Gastrocnemius medialis (tissue), 4 donors: ENCODE results near the gene EVL. TPM values are rescaled to one million over a fixed set of nuclear protein-coding genes. Genes with fewer than 3 reads are reported as not detected.

Experiments
- ATAC-seq, 2 donors: fragments of 150-250 bp; one replicate each; pipeline ENCODE4 v1.9.1; 2016
- DNase-seq, 2 donors: peaks; one replicate each; pipeline ENCODE4 v3.0.0-alpha.2; 2019
- H3K27ac ChIP-seq, 4 donors: fragments of 200-600 bp; sonication (generic); 1 replicate in 1 of 4; 2 replicates in 3 of 4; pipeline ENCODE4 v1.5.1; 2016 to 2018; ENCODE audit warnings: mild to moderate bottlenecking in 2 of 4, moderate library complexity in 1 of 4
- H3K27me3 ChIP-seq, 3 donors: fragments of 200-600 bp; sonication (generic) in 2 of 3; 1 replicate in 1 of 3; 2 replicates in 2 of 3; pipeline versions ENCODE4 v1.5.1 to v1.6.0; 2016 to 2019; ENCODE audit warnings: mild to moderate bottlenecking in 1 of 3, moderate library complexity in 1 of 3
- H3K36me3 ChIP-seq, 2 donors: fragments of 200-600 bp; sonication (generic) in 1 of 2; one replicate each; pipeline ENCODE4 v1.5.1; 2017 to 2018
- H3K4me1 ChIP-seq, 2 donors: fragments of 200-600 bp; sonication (generic) in 1 of 2; one replicate each; pipeline ENCODE4 v1.5.1; 2016 to 2017; ENCODE audit warnings: mild to moderate bottlenecking in 2 of 2
- H3K4me3 ChIP-seq, 4 donors: fragments of 200-600 bp; sonication (generic) in 3 of 4; 1 replicate in 1 of 4; 2 replicates in 3 of 4; pipeline ENCODE4 v1.5.1; 2016 to 2019; ENCODE audit warnings: mild to moderate bottlenecking in 2 of 4
- H3K9me3 ChIP-seq, 3 donors: fragments of 200-600 bp; sonication (generic) in 2 of 3; 1 replicate in 1 of 3; 2 replicates in 2 of 3; pipeline ENCODE4 v1.5.1; 2016 to 2019
- POLR2A ChIP-seq, 2 donors: fragments of 450-650 bp; IDR thresholded peaks; one replicate each; pipeline ENCODE4 v1.6.1; 2017; ENCODE audit warnings: antibody characterized with exemption in 2 of 2, mild to moderate bottlenecking in 2 of 2, moderate library complexity in 2 of 2
- in situ Hi-C, 4 donors: fragments of 200-750 bp; cut with MboI; loops; one replicate each; pipeline versions ENCODE4 v1.15.0 to v1.8.0; 2017; ENCODE audit warnings: low sequenced_read_pairs in 4 of 4
- intact Hi-C: fragments of 100-400 bp; cut with DNase I; formaldehyde crosslinking; loops from one replicate; pipeline ENCODE4 v1.15.1; 2023; ENCODE audit warnings: low total_unique reads
- total RNA-seq, 4 donors: library from RNA; depleted of rRNA; stranded (reverse); fragments of >200 nt; gene quantifications; one replicate each; pipeline versions ENCODE4 v1.1.0 to v1.2.3, GENCODE V29; 2016
- TF ChIP-seq, protein P1 (sequence below), 5 experiments: fragments of 450-650 bp in 3 of 5; fragments of 200-600 bp in 2 of 5; sonication (generic) in 2 of 5; IDR thresholded peaks in 4 of 5; conservative IDR thresholded peaks in 1 of 5; 1 replicate in 4 of 5; 2 replicates in 1 of 5; pipeline ENCODE4 v1.5.1; 2016 to 2019; ENCODE audit warnings: antibody characterized with exemption in 5 of 5, mild to moderate bottlenecking in 3 of 5, moderate library complexity in 3 of 5

EVL gene
- total RNA-seq, 4 donors from 2014 or later: 5.8 to 14.3 (median 9.5) TPM

DNA sequence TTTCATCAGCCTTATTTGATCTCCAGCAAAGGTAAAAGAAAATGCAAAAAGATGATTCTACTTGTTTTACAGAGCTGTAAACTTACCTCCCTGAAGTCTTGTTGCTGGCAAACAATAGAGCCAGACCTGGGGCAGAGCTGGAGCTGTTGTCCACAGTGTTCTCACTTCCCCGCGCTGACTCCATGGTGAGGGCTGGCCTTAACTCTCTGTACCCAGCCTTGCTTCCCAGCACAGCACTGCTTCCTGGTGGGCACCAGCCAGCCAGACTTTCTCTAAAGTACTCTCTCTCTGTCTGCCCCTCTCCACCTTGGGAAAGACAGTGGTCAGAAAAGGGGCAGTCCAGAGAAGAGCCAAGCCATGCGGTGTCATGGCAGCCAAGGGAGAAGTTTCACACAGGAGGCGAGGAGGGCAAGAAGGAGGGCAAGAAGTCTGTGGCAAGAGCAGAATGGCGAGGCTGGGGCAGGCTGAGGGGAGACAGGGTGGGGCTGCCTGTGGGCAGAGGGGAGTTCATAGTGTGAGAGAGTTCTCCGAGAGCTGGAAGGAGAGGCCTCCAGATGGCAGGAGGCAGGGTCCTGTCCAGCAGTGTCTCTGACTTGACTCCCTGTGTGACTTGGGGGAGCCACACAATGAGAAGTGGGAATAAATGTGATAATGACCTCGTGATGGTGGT, 9.3 kb downstream of the EVL start:
- Histone ChIP-seq H3K27ac (no peak overlapping the region), H3K4me3 (no peak overlapping the region), H3K9me3 (no peaks in the 10 kb centered on the region), H3K36me3 (no peaks in the 10 kb centered on the region), H3K4me1 (peaks cover 3 to 6% of the 10 kb centered on the region in 2 donors), H3K27me3 (no peaks in the 10 kb centered on the region)
- intact Hi-C loops (no loop called here), in situ Hi-C loops (no loop called here)
- TF ChIP-seq, protein P1, sequence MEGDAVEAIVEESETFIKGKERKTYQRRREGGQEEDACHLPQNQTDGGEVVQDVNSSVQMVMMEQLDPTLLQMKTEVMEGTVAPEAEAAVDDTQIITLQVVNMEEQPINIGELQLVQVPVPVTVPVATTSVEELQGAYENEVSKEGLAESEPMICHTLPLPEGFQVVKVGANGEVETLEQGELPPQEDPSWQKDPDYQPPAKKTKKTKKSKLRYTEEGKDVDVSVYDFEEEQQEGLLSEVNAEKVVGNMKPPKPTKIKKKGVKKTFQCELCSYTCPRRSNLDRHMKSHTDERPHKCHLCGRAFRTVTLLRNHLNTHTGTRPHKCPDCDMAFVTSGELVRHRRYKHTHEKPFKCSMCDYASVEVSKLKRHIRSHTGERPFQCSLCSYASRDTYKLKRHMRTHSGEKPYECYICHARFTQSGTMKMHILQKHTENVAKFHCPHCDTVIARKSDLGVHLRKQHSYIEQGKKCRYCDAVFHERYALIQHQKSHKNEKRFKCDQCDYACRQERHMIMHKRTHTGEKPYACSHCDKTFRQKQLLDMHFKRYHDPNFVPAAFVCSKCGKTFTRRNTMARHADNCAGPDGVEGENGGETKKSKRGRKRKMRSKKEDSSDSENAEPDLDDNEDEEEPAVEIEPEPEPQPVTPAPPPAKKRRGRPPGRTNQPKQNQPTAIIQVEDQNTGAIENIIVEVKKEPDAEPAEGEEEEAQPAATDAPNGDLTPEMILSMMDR (IDR thresholded peaks at IDR 0.05 in 4 of 5, conservative IDR thresholded peaks at IDR 0.05 in 1 of 5): no peak
- TF ChIP-seq POLR2A (IDR thresholded peaks at IDR 0.05): no peak
- DNase-seq: no peak
- ATAC-seq: no peak

DNA sequence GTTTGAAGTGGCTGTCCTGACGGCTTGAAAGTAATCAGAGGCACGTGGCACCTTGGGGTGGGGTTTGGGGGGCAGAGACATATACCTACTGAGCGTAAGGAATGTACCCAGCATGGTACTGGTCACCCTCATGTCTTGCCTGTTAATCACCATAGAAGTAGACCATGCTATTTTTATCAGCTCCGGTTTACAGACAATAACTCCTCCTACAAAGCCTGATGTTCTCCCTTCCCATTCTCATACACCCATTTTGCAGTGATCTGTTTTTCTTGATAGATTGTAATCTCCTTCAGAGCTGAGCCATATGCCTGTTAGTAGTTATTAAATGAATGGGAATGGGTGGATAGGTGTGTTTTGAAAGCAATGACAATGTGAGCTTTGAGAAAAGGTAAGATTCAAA, 10.5 kb downstream of the EVL start:
- Histone ChIP-seq H3K27ac (no peak overlapping the region), H3K36me3 (no peaks in the 10 kb centered on the region), H3K27me3 (no peaks in the 10 kb centered on the region), H3K4me3 (no peak overlapping the region), H3K4me1 (peaks cover 3 to 6% of the 10 kb centered on the region in 2 donors), H3K9me3 (no peaks in the 10 kb centered on the region)
- no peak for TF ChIP-seq POLR2A (IDR thresholded peaks at IDR 0.05)
- TF ChIP-seq, protein P1 (IDR thresholded peaks at IDR 0.05 in 4 of 5, conservative IDR thresholded peaks at IDR 0.05 in 1 of 5): no peak
- DNase-seq: no peak
- no peak for ATAC-seq
- intact Hi-C loops (no loop called here), in situ Hi-C loops (no loop called here)

DNA sequence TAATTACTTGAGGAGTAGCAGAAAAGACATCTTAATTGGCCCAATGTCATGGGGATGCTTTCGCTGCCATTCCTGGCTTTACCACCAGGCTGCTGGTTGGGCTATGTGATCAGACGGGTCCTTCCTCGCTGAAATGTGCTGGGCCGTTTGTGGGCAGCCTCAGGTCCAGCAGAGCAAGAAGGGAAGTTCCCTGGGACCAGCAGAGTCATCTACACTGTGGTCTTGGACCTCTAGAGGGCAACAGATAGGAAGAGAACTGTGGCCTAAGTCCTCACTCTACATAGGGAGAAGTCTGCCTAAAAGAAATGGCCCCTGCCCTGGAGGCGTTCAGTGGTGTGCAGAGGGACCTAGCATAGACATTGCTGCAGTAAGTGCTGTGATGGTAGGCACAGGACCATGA, 10.9 kb downstream of the EVL start:
- H3K4me1 ChIP-seq: peaks cover 3 to 6% of the 10 kb centered on the region in 2 donors
- in situ Hi-C loops: no loop called here

DNA sequence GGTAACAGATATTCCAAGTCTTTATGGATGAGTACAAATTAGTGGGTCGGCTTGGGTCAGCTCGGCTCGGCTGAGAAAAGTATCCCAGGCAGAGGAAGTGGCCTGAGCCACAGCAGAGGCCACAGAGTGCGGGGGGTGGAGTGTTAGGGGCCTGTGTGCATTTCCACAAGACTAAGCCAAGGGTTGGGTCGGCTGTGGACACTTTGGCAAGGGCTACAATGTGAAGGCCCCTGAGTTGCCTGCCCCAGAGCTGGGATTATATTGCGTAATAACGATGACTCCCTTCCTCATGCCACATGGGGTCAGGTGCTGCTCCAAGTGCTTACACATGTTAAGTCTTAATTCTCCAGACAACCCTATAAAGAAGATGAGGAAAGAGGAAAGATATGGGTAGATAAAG, 11.4 kb downstream of the EVL start:
- Histone ChIP-seq H3K27ac (peak overlapping the region; percentile 27 to 40 (median 32)), H3K27me3 (no peaks in the 10 kb centered on the region), H3K4me1 (peaks cover 3 to 6% of the 10 kb centered on the region in 2 donors), H3K9me3 (no peaks in the 10 kb centered on the region), H3K4me3 (no peak overlapping the region), H3K36me3 (no peaks in the 10 kb centered on the region)
- intact Hi-C loops: no loop called here
- ATAC-seq (peak; percentile 76 to 80), DNase-seq (peak; percentile 27 to 66)
- in situ Hi-C loops: no loop called here
- TF ChIP-seq POLR2A (IDR thresholded peaks at IDR 0.05): no peak
- TF ChIP-seq, protein P1 (IDR thresholded peaks at IDR 0.05 in 4 of 5, conservative IDR thresholded peaks at IDR 0.05 in 1 of 5): no peak

More for the DNA sequence above, 10.9 kb downstream of the EVL start:
- peak; percentile 9 to 25 for ATAC-seq
- no peaks in the 10 kb centered on the region for H3K9me3 ChIP-seq
- intact Hi-C loops: no loop called here
- H3K27me3 ChIP-seq: no peaks in the 10 kb centered on the region
- no peak for DNase-seq
- peak overlapping the region in 3 of 4 donors; percentile 27 to 32 (median 31) for H3K27ac ChIP-seq
- TF ChIP-seq, protein P1 (IDR thresholded peaks at IDR 0.05 in 4 of 5, conservative IDR thresholded peaks at IDR 0.05 in 1 of 5): peak in 2 of 5 experiments; percentile 12 to 22
- no peak for TF ChIP-seq POLR2A (IDR thresholded peaks at IDR 0.05)
- H3K4me3 ChIP-seq: no peak overlapping the region
- no peaks in the 10 kb centered on the region for H3K36me3 ChIP-seq
